HG02840 (cell line): ENCODE results near the gene MNAT1.

Source experiments
- ATAC-seq: cut with Tn5 transposase; IDR thresholded peaks from one replicate; pipeline ENCODE4 v1.9.1; 2021; ENCODE audit warnings: mild to moderate bottlenecking, moderate library complexity, moderate number of reproducible peaks; ENCODE audit not compliant: unreplicated experiment, low FRiP score

Gene MNAT1

GRCh38 chr14:61003571-61003970, 269.0 kb downstream of the MNAT1 start:
- ATAC-seq = no peak

GRCh38 chr14:61019537-61019936, 285.0 kb downstream of the MNAT1 start:
- no peak for ATAC-seq
